Measurements from ENCODE around the gene PROP1.
"Not testable (repeated sequence)": the region's sequence is repeated elsewhere in the genome, so short reads cannot be mapped to it uniquely, and the experiment has no call there.

The PROP1 gene

DNA sequence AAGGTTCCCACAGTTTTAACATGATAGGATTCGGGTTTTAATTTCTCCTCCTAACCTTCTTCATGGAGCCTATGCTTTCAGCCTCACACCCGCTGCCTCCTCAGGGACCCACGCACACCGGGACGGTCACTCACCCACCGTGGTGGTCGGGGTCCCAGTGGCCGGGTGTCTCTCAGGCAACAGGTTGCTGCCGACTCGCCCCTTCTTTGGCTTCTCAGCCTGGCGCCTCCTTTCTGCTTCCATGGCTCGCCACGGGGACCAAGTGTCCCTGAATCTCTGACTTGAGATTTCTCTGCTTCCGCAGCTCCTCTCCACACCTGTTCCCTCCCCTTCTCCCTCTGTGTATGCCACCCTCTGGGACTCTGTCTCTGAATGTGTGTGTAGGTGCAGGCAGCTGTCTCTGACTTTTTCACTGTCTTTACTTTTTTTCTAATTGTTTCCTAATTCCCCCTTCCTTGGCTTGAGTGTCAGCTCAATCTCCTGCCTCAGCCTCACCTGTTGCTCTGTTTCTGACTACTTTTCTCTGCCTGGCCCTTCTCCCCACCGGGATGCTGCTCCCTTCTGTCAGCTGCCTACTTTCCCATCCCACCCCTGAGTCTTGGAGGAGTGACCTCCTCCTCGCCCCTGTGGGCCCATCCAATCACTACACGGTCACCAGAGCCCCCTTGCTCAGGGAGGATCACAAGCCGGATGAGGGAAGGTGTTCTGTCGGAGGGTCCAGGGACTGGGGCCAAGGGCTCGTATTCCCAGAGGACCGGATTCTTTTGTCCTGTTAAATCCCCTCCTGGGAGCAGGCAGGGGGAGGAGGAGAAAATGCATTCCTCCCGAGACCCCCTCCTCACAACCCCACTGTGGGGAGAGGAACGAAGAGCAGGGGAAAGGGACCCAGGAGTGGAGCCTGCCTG is at the start of gene PROP1:
TSS of gene PROP1 (minus strand) at position 552 of the 905 bp plus-strand sequence. CDS start at position 243, 309 bp downstream.
- DNase-seq, result no peak

GRCh38 chr5:178019379-178020030 is 23.5 kb upstream of the PROP1 start:
- not testable (repeated sequence) for DNase-seq

DNA sequence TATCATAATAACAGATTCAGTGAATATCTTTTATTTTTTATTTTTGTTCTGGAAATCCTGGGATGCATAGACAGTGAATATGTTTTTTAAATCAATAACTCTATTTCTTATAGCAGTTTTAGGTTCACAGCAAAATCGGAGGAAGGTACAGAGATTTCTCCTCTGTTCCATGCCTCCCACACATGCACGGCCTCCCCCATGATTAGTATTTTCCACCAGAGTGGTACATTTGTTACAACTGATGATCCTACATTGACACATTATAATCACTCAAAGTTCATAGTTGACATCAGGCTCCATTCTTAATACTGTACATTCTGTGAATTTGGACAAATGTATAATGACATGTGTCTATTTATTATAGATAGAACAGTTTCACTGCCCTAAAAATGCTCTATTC is 16.7 kb upstream of the PROP1 start:
- not testable (repeated sequence) for DNase-seq

DNA sequence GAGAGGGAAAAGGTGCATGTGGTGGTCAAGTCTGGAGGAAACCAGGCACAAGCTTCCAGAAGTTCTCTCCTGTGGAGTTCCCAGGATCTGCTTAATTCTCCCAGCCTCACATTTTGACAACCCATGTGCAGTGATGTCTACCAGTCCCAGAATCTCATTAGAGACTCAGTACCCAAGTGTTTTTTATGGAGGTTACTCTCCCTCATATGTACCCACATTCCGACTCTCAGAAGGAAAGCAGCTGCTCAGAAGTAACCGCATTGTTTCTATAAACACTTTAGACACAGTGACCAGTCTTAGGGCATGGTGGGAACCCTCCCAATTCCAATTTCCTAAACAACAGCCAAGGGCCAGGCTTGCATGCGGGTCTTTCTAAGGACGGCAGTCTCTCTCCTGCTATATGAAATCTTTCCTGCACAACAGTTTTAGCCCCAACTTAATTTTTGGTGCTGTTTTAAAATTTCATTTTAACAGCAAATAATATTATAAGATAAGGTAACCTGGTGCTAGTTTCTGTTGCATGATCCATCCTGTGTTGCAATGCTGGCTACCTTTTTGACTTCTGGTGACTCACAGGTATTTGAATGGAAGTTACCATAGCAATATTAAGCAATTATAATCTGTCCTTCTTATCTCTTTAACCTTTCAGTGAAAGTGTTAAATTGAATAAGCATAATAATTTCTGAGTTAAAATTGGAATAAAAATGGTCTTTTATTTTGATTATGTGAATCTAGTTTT is 15.9 kb upstream of the PROP1 start:
- DNase-seq, result not testable (repeated sequence)

- not testable (repeated sequence) for DNase-seq
These were observed 11.2 kb upstream of the PROP1 start for GRCh38 chr5:178007272-178007671.

DNA sequence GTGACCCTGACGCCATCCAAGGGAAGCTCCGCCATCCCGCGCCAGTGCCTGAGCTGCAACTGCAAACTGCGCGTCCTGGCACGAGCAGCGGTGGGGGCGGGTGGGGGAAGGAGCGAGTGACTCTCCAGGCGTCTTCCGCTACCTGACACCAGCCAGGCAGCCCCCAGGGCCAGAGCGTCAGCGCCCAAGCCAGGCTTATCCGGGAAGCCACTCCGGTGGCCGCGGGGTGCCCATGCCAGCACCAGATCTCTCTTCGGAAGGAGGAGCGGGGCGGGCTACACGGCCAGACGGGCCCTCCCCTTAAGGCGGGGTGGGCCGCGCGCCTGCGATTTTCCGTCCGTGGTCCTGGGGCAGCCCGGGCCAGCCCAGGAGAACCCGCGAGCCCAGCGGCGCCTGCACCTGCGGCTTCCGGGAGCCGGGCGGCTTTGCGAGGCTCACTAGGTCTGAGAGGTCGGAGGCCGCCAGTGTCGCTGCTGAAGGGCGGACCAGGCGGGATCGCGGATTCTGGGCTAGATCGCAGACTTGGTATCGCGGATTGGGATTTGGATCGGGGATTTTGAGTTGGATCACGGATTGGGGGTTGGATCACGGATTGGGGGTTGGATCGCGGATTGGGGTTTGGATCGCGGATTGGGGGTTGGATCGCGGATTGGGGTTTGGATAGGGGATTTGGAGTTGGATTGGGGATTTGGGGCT is 10.6 kb upstream of the PROP1 start:
- DNase-seq, result not testable (repeated sequence)

GRCh38 chr5:178006181-178006535 is 10.1 kb upstream of the PROP1 start:
- DNase-seq, result not testable (repeated sequence)

GRCh38 chr5:177997846-177998245 is 1.8 kb upstream of the PROP1 start:
- no peak for DNase-seq

GRCh38 chr5:177997319-177997670 is 1.3 kb upstream of the PROP1 start:
- DNase-seq, result no peak

- DNase-seq, result no peak
These were observed 747 bp upstream of the PROP1 start for GRCh38 chr5:177996660-177997318.

GRCh38 chr5:177994561-177995190 is 1.4 kb downstream of the PROP1 start:
- no peak for DNase-seq

DNA sequence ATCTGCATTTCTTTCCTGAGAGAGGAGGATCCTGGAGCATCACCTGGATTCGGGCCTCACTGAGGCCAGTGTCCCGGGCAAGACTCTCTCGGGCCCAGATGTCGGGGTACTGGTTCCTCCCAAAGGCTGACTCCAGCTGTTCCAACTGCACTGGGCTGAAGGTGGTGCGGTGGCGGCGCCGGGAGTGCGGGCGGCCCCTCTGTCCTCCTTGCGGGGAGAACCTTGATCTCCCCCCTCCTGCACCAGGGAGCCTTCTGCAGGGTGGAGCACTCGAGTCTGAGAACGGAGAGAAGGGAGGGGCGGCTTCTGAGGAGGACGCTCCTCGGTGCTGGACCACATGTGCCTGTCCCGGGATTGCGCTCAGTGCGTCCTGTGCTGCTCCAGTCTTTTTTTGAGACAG is 2.0 kb downstream of the PROP1 start:
- no peak for DNase-seq

GRCh38 chr5:177992466-177992865 is 3.6 kb downstream of the PROP1 start:
- DNase-seq, result no peak

DNA sequence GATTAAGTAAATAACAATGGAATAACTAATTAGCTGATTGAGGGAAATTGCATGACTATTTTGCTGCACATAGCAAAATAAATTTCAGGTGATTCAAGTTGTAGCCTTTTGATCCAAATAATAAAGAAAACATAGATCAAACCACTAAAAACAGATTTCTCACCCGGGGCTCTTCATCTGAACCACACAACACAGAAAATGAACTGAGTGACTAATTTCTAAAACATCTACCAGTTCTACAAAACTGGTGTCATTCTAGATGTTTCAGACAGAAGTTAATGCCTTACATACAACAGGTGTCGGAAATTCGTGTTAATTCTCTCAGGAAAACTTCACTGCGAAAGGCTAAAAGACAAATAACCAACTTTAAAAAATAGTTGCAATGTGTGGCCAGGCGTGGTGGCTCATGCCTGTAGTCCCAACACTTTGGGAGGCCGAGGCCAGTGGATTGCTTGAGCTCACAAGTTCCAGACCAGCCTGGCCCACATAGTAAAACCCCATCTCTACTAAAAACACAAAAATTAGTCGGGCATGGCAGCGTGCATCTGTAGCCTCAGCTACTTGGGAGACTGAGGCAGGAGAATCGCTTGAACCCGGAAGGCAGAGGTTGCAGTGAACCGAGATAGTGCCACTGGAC is 6.9 kb downstream of the PROP1 start:
- no peak for DNase-seq

DNA sequence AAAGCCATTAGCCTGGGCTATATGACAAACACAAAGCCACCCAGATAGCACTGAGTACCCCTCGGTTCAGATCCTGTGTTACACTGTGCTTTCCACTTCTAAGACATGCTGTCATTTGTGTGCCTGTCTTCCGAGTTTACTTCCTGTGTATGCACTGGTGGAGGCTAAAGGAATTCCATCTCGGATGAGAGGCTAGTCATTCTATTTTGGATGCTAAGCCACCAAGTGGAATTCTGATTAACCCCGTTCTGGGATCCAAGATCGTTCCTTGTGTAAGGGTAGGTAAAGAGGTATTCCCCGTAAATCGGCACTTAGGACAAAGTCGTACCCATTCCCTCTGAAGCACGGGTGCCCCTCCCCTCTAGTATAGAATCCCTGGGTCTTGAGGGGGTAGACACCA is 8.7 kb downstream of the PROP1 start:
- DNase-seq, result no peak

DNA sequence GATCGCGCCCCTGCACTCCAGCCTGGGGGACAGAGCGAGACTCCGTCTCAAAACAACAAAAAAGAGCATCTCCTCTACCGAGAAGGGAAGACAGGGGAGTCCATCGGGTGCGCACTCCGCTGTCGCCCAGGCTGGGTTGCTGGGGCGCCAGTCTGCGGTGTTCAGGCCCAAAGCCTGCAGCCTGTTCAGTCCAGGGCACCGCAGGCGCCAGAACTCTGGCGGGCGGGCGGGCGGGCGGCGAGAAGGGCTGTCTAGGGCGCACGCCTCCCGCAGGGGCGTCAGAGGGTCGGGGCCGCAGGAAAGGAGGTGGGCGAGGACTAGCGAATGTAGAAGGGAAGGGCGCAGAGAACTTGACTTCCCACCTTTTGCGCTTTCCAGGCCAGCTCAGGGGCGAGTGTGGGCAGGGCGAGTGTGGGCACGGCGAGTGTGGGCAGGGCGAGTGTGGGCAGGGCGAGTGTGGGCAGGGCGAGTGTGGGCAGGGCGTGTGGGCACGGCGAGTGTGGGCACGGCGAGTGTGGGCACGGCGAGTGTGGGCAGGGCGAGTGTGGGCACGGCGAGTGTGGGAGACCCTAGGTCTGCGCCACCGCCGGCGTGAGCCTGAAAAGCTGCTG is 10.5 kb downstream of the PROP1 start:
- DNase-seq, result no peak

DNA sequence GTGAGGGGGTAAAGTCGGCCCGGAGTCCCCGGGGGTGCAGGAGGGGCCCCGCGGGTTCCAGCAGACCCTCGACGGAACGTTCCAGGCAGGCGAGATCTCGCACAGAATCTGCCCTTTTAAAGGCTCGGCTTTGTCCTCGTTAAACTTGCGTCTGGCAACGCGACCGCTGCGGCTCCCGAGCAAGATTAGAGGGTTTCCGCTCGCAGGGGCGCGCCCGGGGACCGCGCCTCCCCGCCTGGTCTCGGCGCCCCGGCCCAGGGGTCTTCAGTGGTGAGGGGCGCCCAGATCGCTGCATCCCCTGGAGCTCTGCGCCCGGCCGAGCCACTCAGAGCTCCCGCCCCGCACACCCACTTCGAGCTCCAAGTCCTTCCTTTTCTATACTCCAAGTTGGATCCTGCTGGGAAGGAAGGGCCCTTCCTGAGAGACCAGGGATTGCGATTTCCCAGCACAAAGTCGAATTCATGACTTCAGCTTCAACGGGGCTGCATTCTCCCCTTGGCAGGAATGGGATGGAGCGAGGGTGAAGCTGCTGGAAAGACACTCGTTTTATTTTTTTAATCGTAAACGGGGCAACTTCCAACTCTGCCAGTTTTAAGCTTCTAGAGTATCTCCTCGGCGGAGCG is 11.3 kb downstream of the PROP1 start:
- DNase-seq, result no peak

DNA sequence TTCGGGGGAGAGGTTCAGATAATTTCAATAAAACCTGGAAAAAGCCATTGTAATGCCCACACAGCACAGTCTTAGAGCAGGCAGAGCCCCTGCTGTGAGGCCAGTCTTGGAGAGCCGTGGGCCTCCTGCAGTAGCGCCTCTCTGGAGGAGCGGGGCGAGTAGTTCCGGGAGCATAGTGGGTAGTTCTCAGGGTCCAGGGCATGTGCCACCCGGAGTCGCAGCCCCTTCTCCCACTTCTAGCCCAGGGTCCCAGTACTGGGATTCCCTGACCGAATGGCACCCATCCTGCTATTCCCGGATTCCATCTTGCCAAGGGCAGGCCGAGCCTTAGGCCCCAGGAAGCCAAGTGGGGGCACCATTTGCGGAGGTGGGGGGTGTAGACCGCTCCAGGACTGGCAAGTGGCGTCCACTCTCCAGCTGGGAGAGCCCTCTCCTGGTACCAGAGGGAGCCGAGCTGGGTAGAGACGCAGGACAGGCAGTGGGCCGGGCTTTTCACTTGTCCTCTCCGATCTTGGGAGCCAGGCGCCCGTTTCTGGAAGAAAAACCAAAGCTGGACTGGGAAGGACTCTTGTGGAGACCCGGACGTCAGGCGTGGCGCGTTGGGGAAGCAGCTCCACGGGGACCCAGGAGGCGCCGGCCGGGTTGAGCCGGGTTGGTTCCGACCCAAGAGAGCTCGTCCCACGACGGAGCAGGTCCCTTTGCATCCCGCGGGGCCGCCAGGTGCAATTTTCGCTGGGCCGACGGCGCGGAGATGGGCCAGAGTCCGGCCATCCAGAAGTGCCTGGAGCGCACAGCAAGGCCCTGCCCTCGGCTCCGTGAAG is 12.1 kb downstream of the PROP1 start:
- no peak for DNase-seq

- DNase-seq, result no peak
These were observed 13.1 kb downstream of the PROP1 start for GRCh38 chr5:177982956-177983355.

All from fibroblast of skin of right biceps (primary cell).